SK-N-SH (cell line): ENCODE results near the gene PLD1. TPM values are rescaled to one million over a fixed set of nuclear protein-coding genes. Genes with fewer than 3 reads are reported as not detected.

Experiments
- CTCF ChIA-PET: fragments of 300-600, 350-600 bp; formaldehyde crosslinking; extraction: SDS; loops from one replicate; lab custom pipeline; 2021; lab: Yijun Ruan, JAX
- POLR2A ChIA-PET: fragments of 350-600 bp; sonication (Branson Sonifier 250); formaldehyde crosslinking; extraction: SDS; loops from one replicate; lab custom pipeline; 2020; ENCODE audit warnings: antibody characterized with exemption, inconsistent platforms; lab: Yijun Ruan, JAX
- DNase-seq: peaks from one replicate; pipeline ENCODE4 v3.0.0; 2012
- H2AFZ ChIP-seq: fragments of 200-600 bp; sonication (generic); 2 replicates; pipeline ENCODE4 v1.8.1; 2016; ENCODE audit warnings: antibody characterized with exemption, mild to moderate bottlenecking, low read depth
- H3F3A ChIP-seq: fragments of 200-600 bp; sonication (generic); replicated peaks from 2 replicates; pipeline ENCODE3; 2016; ENCODE audit warnings: antibody characterized with exemption, mild to moderate bottlenecking; ENCODE audit not compliant: insufficient read depth
- H3K27ac ChIP-seq, 2 experiments: fragments of 200-500 bp in 1 of 2; fragments of 200-600 bp in 1 of 2; sonication (Bioruptor generic) in 1 of 2; sonication (generic), shearing (Covaris generic) in 1 of 2; 2 replicates each; pipeline versions ENCODE4 v1.5.1 to v1.6.1; 2014 to 2016; ENCODE audit warnings: low read depth in 2 of 2, inconsistent platforms in 1 of 2, low read length in 1 of 2, mild to moderate bottlenecking in 1 of 2, mixed read lengths in 1 of 2
- H3K27me3 ChIP-seq: fragments of 200-600 bp; sonication (generic), shearing (Covaris generic); 2 replicates; pipeline ENCODE4 v1.6.1; 2016; ENCODE audit warnings: mixed run types; ENCODE audit not compliant: insufficient read depth
- H3K36me3 ChIP-seq, 2 experiments: fragments of 200-500 bp in 1 of 2; fragments of 200-600 bp in 1 of 2; sonication (Bioruptor generic) in 1 of 2; sonication (generic) in 1 of 2; replicated peaks in 1 of 2; 2 replicates each; pipeline versions ENCODE3 to v1.5.1; 2014 to 2016; ENCODE audit warnings: low read length in 1 of 2, mild to moderate bottlenecking in 1 of 2; ENCODE audit not compliant: insufficient read depth in 2 of 2, control insufficient read depth in 1 of 2
- H3K4me1 ChIP-seq, 2 experiments: fragments of 200-500 bp in 1 of 2; fragments of 200-600 bp in 1 of 2; sonication (Bioruptor generic) in 1 of 2; sonication (generic), shearing (Covaris generic) in 1 of 2; 2 replicates each; pipeline versions ENCODE4 v1.5.1 to v1.6.1; 2014 to 2016; ENCODE audit warnings: low read depth in 1 of 2, low read length in 1 of 2, mixed run types in 1 of 2; ENCODE audit not compliant: insufficient read depth in 2 of 2, control insufficient read depth in 1 of 2
- H3K4me2 ChIP-seq: fragments of 200-600 bp; sonication (generic), shearing (Covaris generic); 2 replicates; pipeline ENCODE4 v1.6.1; 2017; ENCODE audit warnings: mixed run types
- H3K4me3 ChIP-seq, 2 experiments: fragments of 200-500 bp in 1 of 2; fragments of 200-600 bp in 1 of 2; sonication (Bioruptor generic) in 1 of 2; sonication (generic), shearing (Covaris generic) in 1 of 2; 2 replicates each; pipeline versions ENCODE4 v1.5.1 to v1.8.1; 2014 to 2016; ENCODE audit warnings: low read depth in 2 of 2, inconsistent platforms in 1 of 2, low read length in 1 of 2, mild to moderate bottlenecking in 1 of 2, mixed read lengths in 1 of 2, moderate library complexity in 1 of 2
- H3K79me2 ChIP-seq: fragments of 200-600 bp; sonication (generic); 2 replicates; pipeline ENCODE4 v1.8.1; 2017; ENCODE audit warnings: mild to moderate bottlenecking; ENCODE audit not compliant: insufficient read depth
- H3K9ac ChIP-seq: fragments of 200-600 bp; sonication (generic); 2 replicates; pipeline ENCODE4 v1.6.1; 2017; ENCODE audit warnings: mixed run types
- H3K9me2 ChIP-seq: fragments of 200-600 bp; sonication (generic); 2 replicates; pipeline ENCODE4 v1.6.1; 2017; ENCODE audit warnings: mixed run types
- H3K9me3 ChIP-seq: fragments of 200-600 bp; sonication (generic); 2 replicates; pipeline ENCODE4 v1.6.1; 2017; ENCODE audit warnings: mixed run types, mild to moderate bottlenecking, moderate library complexity
- H4K20me1 ChIP-seq: fragments of 200-600 bp; sonication (generic); 2 replicates; pipeline ENCODE4 v1.6.1; 2017; ENCODE audit warnings: mild to moderate bottlenecking, mixed run types; ENCODE audit not compliant: insufficient read depth
- CHD2 ChIP-seq: fragments of 150-350 bp; IDR thresholded peaks from 2 replicates; pipeline ENCODE4 v1.6.1; 2018; ENCODE audit warnings: low read length; ENCODE audit not compliant: partially characterized antibody
- ELF1 ChIP-seq: IDR thresholded peaks from 2 replicates; pipeline ENCODE4 v1.4.0; 2012
- EP300 ChIP-seq, 2 experiments: IDR thresholded peaks; 2 replicates each; pipeline versions ENCODE4 v1.4.0 to v1.6.1; 2012; ENCODE audit warnings: borderline replicate concordance in 1 of 2, low read depth in 1 of 2, low read length in 1 of 2
- JUND ChIP-seq: IDR thresholded peaks from 2 replicates; pipeline ENCODE4 v1.4.0; 2012
- MAX ChIP-seq: IDR thresholded peaks from 2 replicates; pipeline ENCODE4 v1.4.0; 2012; ENCODE audit warnings: low read depth
- MXI1 ChIP-seq: IDR thresholded peaks from 2 replicates; pipeline ENCODE4 v1.6.1; 2012; ENCODE audit warnings: mild to moderate bottlenecking, low read depth, low read length, improper control_type of control experiment
- NFIC ChIP-seq: IDR thresholded peaks from 2 replicates; pipeline ENCODE4 v1.4.0; 2012; ENCODE audit warnings: borderline replicate concordance
- POLR2AphosphoS5 ChIP-seq: IDR thresholded peaks from 2 replicates; pipeline ENCODE4 v1.6.1; 2012; ENCODE audit warnings: low read depth, low read length
- RAD21 ChIP-seq: IDR thresholded peaks from 2 replicates; pipeline ENCODE4 v1.6.1; 2012; ENCODE audit warnings: mild to moderate bottlenecking, low read length
- RCOR1 ChIP-seq: fragments of 150-350 bp; IDR thresholded peaks from 2 replicates; pipeline ENCODE4 v1.6.1; 2017; ENCODE audit warnings: antibody characterized with exemption, low read length
- RXRA ChIP-seq: IDR thresholded peaks from 2 replicates; pipeline ENCODE4 v1.4.0; 2012; ENCODE audit warnings: low read depth, mild to moderate bottlenecking, borderline replicate concordance
- SIN3A ChIP-seq: IDR thresholded peaks from 2 replicates; pipeline ENCODE4 v1.6.1; 2012; ENCODE audit warnings: low read depth, mild to moderate bottlenecking, low read length, moderate library complexity, borderline replicate concordance
- TCF12 ChIP-seq: IDR thresholded peaks from 2 replicates; pipeline ENCODE4 v1.4.0; 2012
- TEAD4 ChIP-seq: IDR thresholded peaks from 2 replicates; pipeline ENCODE4 v1.4.0; 2012; ENCODE audit warnings: mild to moderate bottlenecking, borderline replicate concordance; ENCODE audit not compliant: insufficient read depth
- USF1 ChIP-seq: IDR thresholded peaks from 2 replicates; pipeline ENCODE4 v1.4.0; 2012; ENCODE audit warnings: low read depth, borderline replicate concordance
- WGBS: methylation state at CpG from one replicate; pipeline ENCODE4 v1.1.6; 2017; ENCODE audit warnings: low lambda C conversion rate; 5-methylcytosine and 5-hydroxymethylcytosine counted together
- polyA plus RNA-seq, 3 experiments: library from polyadenylated mRNA; depleted of rRNA; stranded (reverse); fragments of >200 nt; gene quantifications; 2 replicates each; pipeline ENCODE4 v1.2.3, GENCODE V29; 2012
- TF ChIP-seq, protein P1 (sequence below): IDR thresholded peaks from 2 replicates; pipeline ENCODE4 v1.6.1; 2012; ENCODE audit warnings: mild to moderate bottlenecking, low read depth, low read length, moderate library complexity

The PLD1 gene
- polyA plus RNA-seq, 1 of the 3 experiments (the other 2 are of a cell fraction): 6.2 TPM

- H3K27me3 ChIP-seq: no peaks in the 10 kb centered on the region
- no peak overlapping the region for H3K9ac ChIP-seq
- no peak for DNase-seq
- TF ChIP-seq RXRA: no peak
- no peak for TF ChIP-seq MAX
- TF ChIP-seq EP300 (IDR thresholded peaks at IDR 0.05; ENCODE audit: borderline replicate concordance in 1 of 2, low read depth in 1 of 2, low read length in 1 of 2): no peak
- TF ChIP-seq JUND: no peak
- no peak for TF ChIP-seq NFIC
- no peak for TF ChIP-seq CHD2
- TF ChIP-seq SIN3A: no peak
- no peak for TF ChIP-seq MXI1
- no peak for TF ChIP-seq USF1
- no peak for TF ChIP-seq ELF1
- no peak for TF ChIP-seq RCOR1
- TF ChIP-seq RAD21: no peak
- TF ChIP-seq POLR2AphosphoS5: no peak
- TF ChIP-seq TCF12: no peak
- TF ChIP-seq TEAD4: no peak
- TF ChIP-seq, protein P1, sequence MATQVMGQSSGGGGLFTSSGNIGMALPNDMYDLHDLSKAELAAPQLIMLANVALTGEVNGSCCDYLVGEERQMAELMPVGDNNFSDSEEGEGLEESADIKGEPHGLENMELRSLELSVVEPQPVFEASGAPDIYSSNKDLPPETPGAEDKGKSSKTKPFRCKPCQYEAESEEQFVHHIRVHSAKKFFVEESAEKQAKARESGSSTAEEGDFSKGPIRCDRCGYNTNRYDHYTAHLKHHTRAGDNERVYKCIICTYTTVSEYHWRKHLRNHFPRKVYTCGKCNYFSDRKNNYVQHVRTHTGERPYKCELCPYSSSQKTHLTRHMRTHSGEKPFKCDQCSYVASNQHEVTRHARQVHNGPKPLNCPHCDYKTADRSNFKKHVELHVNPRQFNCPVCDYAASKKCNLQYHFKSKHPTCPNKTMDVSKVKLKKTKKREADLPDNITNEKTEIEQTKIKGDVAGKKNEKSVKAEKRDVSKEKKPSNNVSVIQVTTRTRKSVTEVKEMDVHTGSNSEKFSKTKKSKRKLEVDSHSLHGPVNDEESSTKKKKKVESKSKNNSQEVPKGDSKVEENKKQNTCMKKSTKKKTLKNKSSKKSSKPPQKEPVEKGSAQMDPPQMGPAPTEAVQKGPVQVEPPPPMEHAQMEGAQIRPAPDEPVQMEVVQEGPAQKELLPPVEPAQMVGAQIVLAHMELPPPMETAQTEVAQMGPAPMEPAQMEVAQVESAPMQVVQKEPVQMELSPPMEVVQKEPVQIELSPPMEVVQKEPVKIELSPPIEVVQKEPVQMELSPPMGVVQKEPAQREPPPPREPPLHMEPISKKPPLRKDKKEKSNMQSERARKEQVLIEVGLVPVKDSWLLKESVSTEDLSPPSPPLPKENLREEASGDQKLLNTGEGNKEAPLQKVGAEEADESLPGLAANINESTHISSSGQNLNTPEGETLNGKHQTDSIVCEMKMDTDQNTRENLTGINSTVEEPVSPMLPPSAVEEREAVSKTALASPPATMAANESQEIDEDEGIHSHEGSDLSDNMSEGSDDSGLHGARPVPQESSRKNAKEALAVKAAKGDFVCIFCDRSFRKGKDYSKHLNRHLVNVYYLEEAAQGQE: no peak
- TF ChIP-seq, all 33 proteins: peak for 0
- CTCF ChIA-PET: interaction anchor here (1.6 to 1.8 kb wide), 2 partner anchors 12 to 36 kb away, joined by 3 to 11 read pairs; no protein-coding TSS in a partner anchor
- H3K9me3 ChIP-seq: no peaks in the 10 kb centered on the region
- H3K36me3 ChIP-seq: no peaks in the 10 kb centered on the region
- H3K4me3 ChIP-seq: no peak overlapping the region
- no peak overlapping the region for H3K27ac ChIP-seq
- H3K9me2 ChIP-seq: no peaks in the 10 kb centered on the region
- H2AFZ ChIP-seq: no peak overlapping the region
- peaks cover 18% of the 10 kb centered on the region for H3F3A ChIP-seq
- POLR2A ChIA-PET: no interaction called here
- H3K79me2 ChIP-seq: no peaks in the 10 kb centered on the region
- no peaks in the 10 kb centered on the region for H4K20me1 ChIP-seq
- no peak overlapping the region for H3K4me2 ChIP-seq
- H3K4me1 ChIP-seq: peaks cover 4 to 9% of the 10 kb centered on the region in 2 experiments; a peak in 3 of 4 replicates
- WGBS: 93% methylated on average over 2 of the region's 2 CpGs
Observed at GRCh38 chr3:171784387-171784786, 25.9 kb downstream of the PLD1 start.
